ENCODE measurements around the gene NHLRC3.
"Not testable (repeated sequence)": the region's sequence is repeated elsewhere in the genome, so short reads cannot be mapped to it uniquely, and the experiment has no call there.

The NHLRC3 gene

GRCh38 chr13:39037880-39038568, at the start of gene NHLRC3, which contains the start of gene PROSER1:
TSS of gene NHLRC3 (plus strand) at chr13:39038456. CDS start at chr13:39038640, 184 bp downstream.
TSS of gene PROSER1 (minus strand) at chr13:39038089. CDS start at chr13:39037242, 847 bp downstream.
- DNase-seq (ENCODE audit: low read depth): peak; percentile 57

- DNase-seq (ENCODE audit: low read depth): no peak
Observed at GRCh38 chr13:38990693-38991092, 47.6 kb upstream of the NHLRC3 start, which contains the start of gene STOML3. TSS of gene STOML3 (minus strand) at chr13:38990831. CDS start at chr13:38990721, 110 bp downstream.

- no peak for DNase-seq (ENCODE audit: low read depth)
Observed at GRCh38 chr13:38993381-38993780, 44.9 kb upstream of the NHLRC3 start.

GRCh38 chr13:38998739-38999138, 39.5 kb upstream of the NHLRC3 start:
- DNase-seq (ENCODE audit: low read depth): no peak

- not testable (repeated sequence) for DNase-seq (ENCODE audit: low read depth)
Observed at GRCh38 chr13:39006371-39007111, 31.7 kb upstream of the NHLRC3 start.

GRCh38 chr13:39012608-39013007, 25.6 kb upstream of the NHLRC3 start:
- no peak for DNase-seq (ENCODE audit: low read depth)

GRCh38 chr13:39013462-39013861, 24.8 kb upstream of the NHLRC3 start:
- no peak for DNase-seq (ENCODE audit: low read depth)

- no peak for DNase-seq (ENCODE audit: low read depth)
Observed at GRCh38 chr13:39016087-39016486, 22.2 kb upstream of the NHLRC3 start.

- no peak for DNase-seq (ENCODE audit: low read depth)
Observed at GRCh38 chr13:39016787-39017186, 21.5 kb upstream of the NHLRC3 start.

- no peak for DNase-seq (ENCODE audit: low read depth)
Observed at GRCh38 chr13:39020853-39021462, 17.3 kb upstream of the NHLRC3 start.

GRCh38 chr13:39023316-39023715, 14.9 kb upstream of the NHLRC3 start:
- no peak for DNase-seq (ENCODE audit: low read depth)

- no peak for DNase-seq (ENCODE audit: low read depth)
Observed at GRCh38 chr13:39023761-39024160, 14.5 kb upstream of the NHLRC3 start.

GRCh38 chr13:39025433-39025839, 12.8 kb upstream of the NHLRC3 start:
- no peak for DNase-seq (ENCODE audit: low read depth)

- DNase-seq (ENCODE audit: low read depth): no peak
Observed at GRCh38 chr13:39032150-39032549, 6.1 kb upstream of the NHLRC3 start.

- no peak for DNase-seq (ENCODE audit: low read depth)
Observed at GRCh38 chr13:39034085-39034484, 4.2 kb upstream of the NHLRC3 start.

- DNase-seq (ENCODE audit: low read depth): no peak
Observed at GRCh38 chr13:39035204-39035603, 3.1 kb upstream of the NHLRC3 start.

- DNase-seq (ENCODE audit: low read depth): no peak
Observed at GRCh38 chr13:39035799-39036198, 2.5 kb upstream of the NHLRC3 start.

- no peak for DNase-seq (ENCODE audit: low read depth)
Observed at GRCh38 chr13:39036212-39036611, 2.0 kb upstream of the NHLRC3 start.

- DNase-seq (ENCODE audit: low read depth): no peak
Observed at GRCh38 chr13:39037410-39037879, 811 bp upstream of the NHLRC3 start.

GRCh38 chr13:39038569-39039030, 344 bp downstream of the NHLRC3 start:
- peak; percentile 24 for DNase-seq (ENCODE audit: low read depth)

- no peak for DNase-seq (ENCODE audit: low read depth)
Observed at GRCh38 chr13:39039041-39039440, 785 bp downstream of the NHLRC3 start.

- DNase-seq (ENCODE audit: low read depth): no peak
Observed at GRCh38 chr13:39040206-39040605, 1.9 kb downstream of the NHLRC3 start.

- DNase-seq (ENCODE audit: low read depth): no peak
Observed at GRCh38 chr13:39044536-39044935, 6.3 kb downstream of the NHLRC3 start.
